SK-N-SH (cell line): ENCODE results near the gene FAM110A. TPM values are rescaled to one million over a fixed set of nuclear protein-coding genes. Genes with fewer than 3 reads are reported as not detected.

Source experiments
- CTCF ChIA-PET: fragments of 300-600, 350-600 bp; formaldehyde crosslinking; extraction: SDS; loops from one replicate; lab custom pipeline; 2021; lab: Yijun Ruan, JAX
- POLR2A ChIA-PET: fragments of 350-600 bp; sonication (Branson Sonifier 250); formaldehyde crosslinking; extraction: SDS; loops from one replicate; lab custom pipeline; 2020; ENCODE audit warnings: antibody characterized with exemption, inconsistent platforms; lab: Yijun Ruan, JAX
- DNase-seq: peaks from one replicate; pipeline ENCODE4 v3.0.0; 2012
- H2AFZ ChIP-seq: fragments of 200-600 bp; sonication (generic); 2 replicates; pipeline ENCODE4 v1.8.1; 2016; ENCODE audit warnings: antibody characterized with exemption, mild to moderate bottlenecking, low read depth
- H3F3A ChIP-seq: fragments of 200-600 bp; sonication (generic); replicated peaks from 2 replicates; pipeline ENCODE3; 2016; ENCODE audit warnings: antibody characterized with exemption, mild to moderate bottlenecking; ENCODE audit not compliant: insufficient read depth
- H3K27ac ChIP-seq, 2 experiments: fragments of 200-500 bp in 1 of 2; fragments of 200-600 bp in 1 of 2; sonication (Bioruptor generic) in 1 of 2; sonication (generic), shearing (Covaris generic) in 1 of 2; 2 replicates each; pipeline versions ENCODE4 v1.5.1 to v1.6.1; 2014 to 2016; ENCODE audit warnings: low read depth in 2 of 2, inconsistent platforms in 1 of 2, low read length in 1 of 2, mild to moderate bottlenecking in 1 of 2, mixed read lengths in 1 of 2
- H3K27me3 ChIP-seq: fragments of 200-600 bp; sonication (generic), shearing (Covaris generic); 2 replicates; pipeline ENCODE4 v1.6.1; 2016; ENCODE audit warnings: mixed run types; ENCODE audit not compliant: insufficient read depth
- H3K36me3 ChIP-seq, 2 experiments: fragments of 200-500 bp in 1 of 2; fragments of 200-600 bp in 1 of 2; sonication (Bioruptor generic) in 1 of 2; sonication (generic) in 1 of 2; replicated peaks in 1 of 2; 2 replicates each; pipeline versions ENCODE3 to v1.5.1; 2014 to 2016; ENCODE audit warnings: low read length in 1 of 2, mild to moderate bottlenecking in 1 of 2; ENCODE audit not compliant: insufficient read depth in 2 of 2, control insufficient read depth in 1 of 2
- H3K4me1 ChIP-seq, 2 experiments: fragments of 200-500 bp in 1 of 2; fragments of 200-600 bp in 1 of 2; sonication (Bioruptor generic) in 1 of 2; sonication (generic), shearing (Covaris generic) in 1 of 2; 2 replicates each; pipeline versions ENCODE4 v1.5.1 to v1.6.1; 2014 to 2016; ENCODE audit warnings: low read depth in 1 of 2, low read length in 1 of 2, mixed run types in 1 of 2; ENCODE audit not compliant: insufficient read depth in 2 of 2, control insufficient read depth in 1 of 2
- H3K4me2 ChIP-seq: fragments of 200-600 bp; sonication (generic), shearing (Covaris generic); 2 replicates; pipeline ENCODE4 v1.6.1; 2017; ENCODE audit warnings: mixed run types
- H3K4me3 ChIP-seq, 2 experiments: fragments of 200-500 bp in 1 of 2; fragments of 200-600 bp in 1 of 2; sonication (Bioruptor generic) in 1 of 2; sonication (generic), shearing (Covaris generic) in 1 of 2; 2 replicates each; pipeline versions ENCODE4 v1.5.1 to v1.8.1; 2014 to 2016; ENCODE audit warnings: low read depth in 2 of 2, inconsistent platforms in 1 of 2, low read length in 1 of 2, mild to moderate bottlenecking in 1 of 2, mixed read lengths in 1 of 2, moderate library complexity in 1 of 2
- H3K79me2 ChIP-seq: fragments of 200-600 bp; sonication (generic); 2 replicates; pipeline ENCODE4 v1.8.1; 2017; ENCODE audit warnings: mild to moderate bottlenecking; ENCODE audit not compliant: insufficient read depth
- H3K9ac ChIP-seq: fragments of 200-600 bp; sonication (generic); 2 replicates; pipeline ENCODE4 v1.6.1; 2017; ENCODE audit warnings: mixed run types
- H3K9me2 ChIP-seq: fragments of 200-600 bp; sonication (generic); 2 replicates; pipeline ENCODE4 v1.6.1; 2017; ENCODE audit warnings: mixed run types
- H3K9me3 ChIP-seq: fragments of 200-600 bp; sonication (generic); 2 replicates; pipeline ENCODE4 v1.6.1; 2017; ENCODE audit warnings: mixed run types, mild to moderate bottlenecking, moderate library complexity
- H4K20me1 ChIP-seq: fragments of 200-600 bp; sonication (generic); 2 replicates; pipeline ENCODE4 v1.6.1; 2017; ENCODE audit warnings: mild to moderate bottlenecking, mixed run types; ENCODE audit not compliant: insufficient read depth
- CHD2 ChIP-seq: fragments of 150-350 bp; IDR thresholded peaks from 2 replicates; pipeline ENCODE4 v1.6.1; 2018; ENCODE audit warnings: low read length; ENCODE audit not compliant: partially characterized antibody
- ELF1 ChIP-seq: IDR thresholded peaks from 2 replicates; pipeline ENCODE4 v1.4.0; 2012
- FOXM1 ChIP-seq: IDR thresholded peaks from 2 replicates; pipeline ENCODE4 v1.4.0; 2012; ENCODE audit warnings: low read depth, mild to moderate bottlenecking
- GABPA ChIP-seq: IDR thresholded peaks from 2 replicates; pipeline ENCODE4 v1.4.0; 2012; ENCODE audit warnings: low read depth, mild to moderate bottlenecking
- GATA2 ChIP-seq: sonication (generic); formaldehyde crosslinking; IDR thresholded peaks from 2 replicates; pipeline ENCODE4 v1.5.0; 2020; ENCODE audit warnings: mild to moderate bottlenecking, missing genetic modification reagents
- JUND ChIP-seq: IDR thresholded peaks from 2 replicates; pipeline ENCODE4 v1.4.0; 2012
- MAX ChIP-seq: IDR thresholded peaks from 2 replicates; pipeline ENCODE4 v1.4.0; 2012; ENCODE audit warnings: low read depth
- MXI1 ChIP-seq: IDR thresholded peaks from 2 replicates; pipeline ENCODE4 v1.6.1; 2012; ENCODE audit warnings: mild to moderate bottlenecking, low read depth, low read length, improper control_type of control experiment
- NFIC ChIP-seq: IDR thresholded peaks from 2 replicates; pipeline ENCODE4 v1.4.0; 2012; ENCODE audit warnings: borderline replicate concordance
- NRF1 ChIP-seq: IDR thresholded peaks from 2 replicates; pipeline ENCODE4 v1.6.1; 2012; ENCODE audit warnings: low read depth, mild to moderate bottlenecking, low read length
- POLR2AphosphoS5 ChIP-seq: IDR thresholded peaks from 2 replicates; pipeline ENCODE4 v1.6.1; 2012; ENCODE audit warnings: low read depth, low read length
- REST ChIP-seq: IDR thresholded peaks from 2 replicates; pipeline ENCODE4 v1.6.1; 2012; ENCODE audit warnings: mild to moderate bottlenecking, low read depth, low read length, moderate library complexity
- RFX5 ChIP-seq: IDR thresholded peaks from 2 replicates; pipeline ENCODE4 v1.6.1; 2012; ENCODE audit warnings: mild to moderate bottlenecking, improper control_type of control experiment, low read length
- RXRA ChIP-seq: IDR thresholded peaks from 2 replicates; pipeline ENCODE4 v1.4.0; 2012; ENCODE audit warnings: low read depth, mild to moderate bottlenecking, borderline replicate concordance
- TAF1 ChIP-seq: IDR thresholded peaks from 2 replicates; pipeline ENCODE4 v1.6.1; 2012; ENCODE audit warnings: low read depth, mild to moderate bottlenecking, low read length, moderate library complexity, borderline replicate concordance
- TCF12 ChIP-seq: IDR thresholded peaks from 2 replicates; pipeline ENCODE4 v1.4.0; 2012
- YY1 ChIP-seq: IDR thresholded peaks from 2 replicates; pipeline ENCODE4 v1.4.0; 2012; ENCODE audit warnings: low read depth, mild to moderate bottlenecking
- ZBTB33 ChIP-seq: IDR thresholded peaks from 2 replicates; pipeline ENCODE4 v1.4.0; 2012; ENCODE audit warnings: low read depth, borderline replicate concordance
- WGBS: methylation state at CpG from one replicate; pipeline ENCODE4 v1.1.6; 2017; ENCODE audit warnings: low lambda C conversion rate; 5-methylcytosine and 5-hydroxymethylcytosine counted together
- polyA plus RNA-seq, 3 experiments: library from polyadenylated mRNA; depleted of rRNA; stranded (reverse); fragments of >200 nt; gene quantifications; 2 replicates each; pipeline ENCODE4 v1.2.3, GENCODE V29; 2012
- TF ChIP-seq, protein P1 (sequence below): fragments of 200-600 bp; sonication (generic); IDR thresholded peaks from 2 replicates; pipeline ENCODE4 v1.6.1; 2017; ENCODE audit warnings: antibody characterized with exemption, mild to moderate bottlenecking, moderate library complexity

Gene FAM110A
- polyA plus RNA-seq, 1 of the 3 experiments (the other 2 are of a cell fraction) = 3.8 TPM

DNA sequence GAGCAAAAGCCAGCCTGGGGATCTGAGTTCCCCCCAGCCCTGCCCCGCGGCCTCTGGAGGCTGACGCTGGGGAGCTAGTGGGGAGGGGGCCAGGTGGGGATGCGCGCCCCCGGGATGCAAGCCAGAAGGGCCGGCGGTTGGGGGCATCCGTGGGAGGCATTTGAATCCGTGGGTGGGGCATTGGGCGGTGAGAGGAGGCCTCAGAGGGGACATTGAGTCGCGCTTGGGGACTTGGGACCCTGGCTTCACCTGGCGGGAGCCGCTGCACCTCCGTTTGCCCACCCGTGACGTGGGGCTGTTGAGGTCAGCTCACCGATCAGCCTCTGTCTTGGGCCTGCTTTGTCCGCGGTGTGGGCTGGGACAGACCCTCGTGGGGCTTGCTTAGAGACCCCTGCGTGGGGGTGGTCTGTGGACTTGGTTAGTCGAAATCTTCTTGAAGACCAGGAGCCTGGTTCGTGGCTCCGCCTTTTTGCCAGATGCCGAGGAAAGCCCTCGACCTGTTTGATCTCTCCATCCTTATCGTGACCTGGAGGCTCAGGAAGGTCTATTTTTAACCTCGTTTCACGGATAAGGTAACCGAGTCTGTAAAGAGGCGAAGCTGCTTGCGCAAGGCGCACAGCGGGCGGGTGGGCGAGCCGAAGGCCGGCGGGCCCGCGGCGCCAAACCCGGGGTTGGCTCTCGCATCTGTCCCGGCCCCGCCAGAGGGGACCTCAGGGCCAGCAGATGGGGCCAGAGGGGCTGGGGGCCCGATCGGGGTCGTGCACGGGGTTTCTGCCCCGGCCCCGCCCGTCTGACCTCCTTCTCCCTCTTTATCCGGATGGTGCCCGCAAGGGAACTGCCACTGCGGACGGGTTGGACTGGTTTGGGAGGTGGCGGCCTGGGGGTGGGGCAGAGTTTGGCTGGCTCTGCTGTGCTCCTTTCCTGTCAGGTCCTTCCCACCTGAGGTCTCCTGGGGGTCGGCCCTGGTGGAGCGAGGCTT, 8.3 kb downstream of the FAM110A start:
- peaks cover 0 to 4% of the 10 kb centered on the region in 2 experiments for H3K36me3 ChIP-seq
- peaks cover 51% of the 10 kb centered on the region for H3K79me2 ChIP-seq
- no peaks in the 10 kb centered on the region for H3K27me3 ChIP-seq
- H3K4me2 ChIP-seq = no peak overlapping the region
- H3K9me3 ChIP-seq = no peaks in the 10 kb centered on the region
- no peaks in the 10 kb centered on the region for H3K9me2 ChIP-seq
- H3K4me3 ChIP-seq = no peak overlapping the region
- peaks cover 0 to 33% of the 10 kb centered on the region in 2 experiments; a peak in 1 of 4 replicates for H3K4me1 ChIP-seq
- no peaks in the 10 kb centered on the region for H3F3A ChIP-seq
- CTCF ChIA-PET = interaction anchor here (0.6 to 3.8 kb wide), 2 partner anchors 23 to 267 kb away, joined by 3 to 10 read pairs; no protein-coding TSS in a partner anchor
- POLR2A ChIA-PET = no interaction called here
- DNase-seq = no peak
- WGBS = 89% methylated on average over 39 of the region's 62 CpGs
- TF ChIP-seq MAX = no peak
- TF ChIP-seq NRF1 = no peak
- TF ChIP-seq RFX5 = no peak
- TF ChIP-seq MXI1 = no peak
- no peak for TF ChIP-seq NFIC
- TF ChIP-seq CHD2 = no peak
- H3K9ac ChIP-seq = no peak overlapping the region
- H2AFZ ChIP-seq = no peak overlapping the region
- H4K20me1 ChIP-seq = no peaks in the 10 kb centered on the region
- H3K27ac ChIP-seq = no peak overlapping the region

DNA sequence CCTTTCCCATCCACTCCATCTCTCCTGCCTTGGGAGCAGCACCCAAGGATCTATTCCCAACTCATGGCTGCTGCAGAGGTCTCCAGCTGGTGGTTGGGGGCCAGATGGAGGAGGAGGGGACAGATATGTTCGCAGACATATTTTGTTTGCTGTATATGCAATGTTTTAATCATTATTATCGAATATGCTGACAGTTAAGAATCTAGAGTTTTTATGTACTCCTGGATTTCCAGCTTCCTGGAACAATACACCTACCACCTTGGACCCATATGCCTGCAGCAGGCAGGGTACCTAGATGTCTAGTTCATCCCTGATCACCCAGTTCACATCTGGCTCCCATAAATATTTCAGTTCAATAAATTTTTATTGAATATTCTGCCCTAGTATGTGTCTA, 9.0 kb downstream of the FAM110A start:
- 94% methylated on average over 2 of the region's 2 CpGs for WGBS
- TF ChIP-seq FOXM1 = no peak
- no peak for TF ChIP-seq RFX5
- no peak for TF ChIP-seq TCF12
- TF ChIP-seq ELF1 = no peak
- no peak for TF ChIP-seq TAF1
- TF ChIP-seq MXI1 = no peak
- TF ChIP-seq REST = no peak
- TF ChIP-seq YY1 = no peak
- TF ChIP-seq MAX = no peak
- TF ChIP-seq GATA2 (CRISPR knock-in tag) = no peak
- TF ChIP-seq, protein P1, sequence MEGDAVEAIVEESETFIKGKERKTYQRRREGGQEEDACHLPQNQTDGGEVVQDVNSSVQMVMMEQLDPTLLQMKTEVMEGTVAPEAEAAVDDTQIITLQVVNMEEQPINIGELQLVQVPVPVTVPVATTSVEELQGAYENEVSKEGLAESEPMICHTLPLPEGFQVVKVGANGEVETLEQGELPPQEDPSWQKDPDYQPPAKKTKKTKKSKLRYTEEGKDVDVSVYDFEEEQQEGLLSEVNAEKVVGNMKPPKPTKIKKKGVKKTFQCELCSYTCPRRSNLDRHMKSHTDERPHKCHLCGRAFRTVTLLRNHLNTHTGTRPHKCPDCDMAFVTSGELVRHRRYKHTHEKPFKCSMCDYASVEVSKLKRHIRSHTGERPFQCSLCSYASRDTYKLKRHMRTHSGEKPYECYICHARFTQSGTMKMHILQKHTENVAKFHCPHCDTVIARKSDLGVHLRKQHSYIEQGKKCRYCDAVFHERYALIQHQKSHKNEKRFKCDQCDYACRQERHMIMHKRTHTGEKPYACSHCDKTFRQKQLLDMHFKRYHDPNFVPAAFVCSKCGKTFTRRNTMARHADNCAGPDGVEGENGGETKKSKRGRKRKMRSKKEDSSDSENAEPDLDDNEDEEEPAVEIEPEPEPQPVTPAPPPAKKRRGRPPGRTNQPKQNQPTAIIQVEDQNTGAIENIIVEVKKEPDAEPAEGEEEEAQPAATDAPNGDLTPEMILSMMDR = no peak
- no peak for TF ChIP-seq GABPA
- TF ChIP-seq NFIC = no peak
- no peak for TF ChIP-seq ZBTB33
- no peak for TF ChIP-seq POLR2AphosphoS5
- no peak for TF ChIP-seq RXRA
- no peak for TF ChIP-seq JUND

More for the DNA sequence above, 9.0 kb downstream of the FAM110A start:
- H3K27me3 ChIP-seq = no peaks in the 10 kb centered on the region
- no peaks in the 10 kb centered on the region for H4K20me1 ChIP-seq
- H3K27ac ChIP-seq = no peak overlapping the region
- H3K4me2 ChIP-seq = no peak overlapping the region
- H3K9ac ChIP-seq = no peak overlapping the region
- H3K36me3 ChIP-seq = peaks cover 0 to 4% of the 10 kb centered on the region in 2 experiments
- H2AFZ ChIP-seq = no peak overlapping the region
- H3K79me2 ChIP-seq = peaks cover 45% of the 10 kb centered on the region
- H3F3A ChIP-seq = no peaks in the 10 kb centered on the region
- ChIA-PET CTCF (interaction anchor here (3.8 kb wide), 1 partner anchor 24 kb away, joined by 10 read pairs; no protein-coding TSS in a partner anchor), POLR2A (no interaction called here)
- H3K9me3 ChIP-seq = no peaks in the 10 kb centered on the region
- H3K4me1 ChIP-seq = peaks cover 0 to 40% of the 10 kb centered on the region in 2 experiments; a peak in 1 of 4 replicates
- no peak overlapping the region for H3K4me3 ChIP-seq
- H3K9me2 ChIP-seq = no peaks in the 10 kb centered on the region
- no peak for DNase-seq
